ENCODE results near the gene PHC2. TPM values are rescaled to one million over a fixed set of nuclear protein-coding genes. Genes with fewer than 3 reads are reported as not detected.
"Not testable (repeated sequence)": the region's sequence is repeated elsewhere in the genome, so short reads cannot be mapped to it uniquely, and the experiment has no call there.

Gene PHC2
- total RNA-seq, 1 donor from 2014 or later: 105 TPM

- peaks cover 13% of the 10 kb centered on the region for H3K4me1 ChIP-seq
- H3K27ac ChIP-seq (replicated peaks): no peak overlapping the region
- intact Hi-C loops (cut with micrococcal nuclease): no loop called here
- no peak for DNase-seq
- peaks cover 13% of the 10 kb centered on the region for H3K27me3 ChIP-seq (ENCODE audit: low read depth)
- no peak overlapping the region for H3K4me3 ChIP-seq
- no peaks in the 10 kb centered on the region for H3K9me3 ChIP-seq (replicated peaks)
- no peak for TF ChIP-seq CTCF (IDR thresholded peaks at IDR 0.05; ENCODE audit: borderline replicate concordance)
- H3K36me3 ChIP-seq: no peaks in the 10 kb centered on the region
Measured at GRCh38 chr1:33310702-33311101, 120.2 kb downstream of the PHC2 start.

GRCh38 chr1:33309351-33309750 lies 121.5 kb downstream of the PHC2 start:
- H3K27ac ChIP-seq (replicated peaks); intact Hi-C loops (cut with micrococcal nuclease); H3K9me3 ChIP-seq (replicated peaks); H3K4me3 ChIP-seq; DNase-seq; H3K36me3 ChIP-seq: not testable (repeated sequence)
- Histone ChIP-seq H3K4me1 (peaks cover 13% of the 10 kb centered on the region), H3K27me3 (ENCODE audit: low read depth) (peaks cover 13% of the 10 kb centered on the region)

GRCh38 chr1:33307494-33307864 lies 123.4 kb downstream of the PHC2 start:
- Histone ChIP-seq H3K4me3 (peak overlapping the region; percentile 61), H3K4me1 (peaks cover 13% of the 10 kb centered on the region), H3K36me3 (no peaks in the 10 kb centered on the region), H3K9me3 (replicated peaks) (no peaks in the 10 kb centered on the region), H3K27ac (replicated peaks) (no peak overlapping the region), H3K27me3 (ENCODE audit: low read depth) (peaks cover 13% of the 10 kb centered on the region)
- TF ChIP-seq CTCF (IDR thresholded peaks at IDR 0.05; ENCODE audit: borderline replicate concordance): no peak
- no peak for DNase-seq
- intact Hi-C loops (cut with micrococcal nuclease): no loop called here

- TF ChIP-seq CTCF (IDR thresholded peaks at IDR 0.05; ENCODE audit: borderline replicate concordance): no peak
- Histone ChIP-seq H3K27me3 (ENCODE audit: low read depth) (peaks cover 13% of the 10 kb centered on the region), H3K27ac (replicated peaks) (no peak overlapping the region), H3K4me3 (peak overlapping the region; percentile 61), H3K36me3 (no peaks in the 10 kb centered on the region), H3K4me1 (peaks cover 13% of the 10 kb centered on the region), H3K9me3 (replicated peaks) (no peaks in the 10 kb centered on the region)
- intact Hi-C loops (cut with micrococcal nuclease): no loop called here
- no peak for DNase-seq
Measured at GRCh38 chr1:33306653-33307493, 124.0 kb downstream of the PHC2 start.

GRCh38 chr1:33305816-33306652 lies 124.9 kb downstream of the PHC2 start:
- no peaks in the 10 kb centered on the region for H3K9me3 ChIP-seq (replicated peaks)
- H3K27me3 ChIP-seq (ENCODE audit: low read depth): peaks cover 13% of the 10 kb centered on the region
- H3K4me1 ChIP-seq: peaks cover 18% of the 10 kb centered on the region
- peak overlapping the region; percentile 61 for H3K4me3 ChIP-seq
- intact Hi-C loops (cut with micrococcal nuclease): no loop called here
- no peaks in the 10 kb centered on the region for H3K36me3 ChIP-seq
- DNase-seq: no peak
- TF ChIP-seq CTCF (IDR thresholded peaks at IDR 0.05; ENCODE audit: borderline replicate concordance): no peak
- no peak overlapping the region for H3K27ac ChIP-seq (replicated peaks)

Data from left ventricle myocardium inferior (tissue), 1 donor.